GM12801 (cell line): Measurements from ENCODE around the gene MSS51.

Experiments used
- TF ChIP-seq, protein P1 (sequence below): IDR thresholded peaks from one replicate; pipeline ENCODE4 v1.5.1; 2011; ENCODE audit warnings: control low read depth; ENCODE audit not compliant: insufficient read length; ENCODE audit errors: extremely low read depth

The MSS51 gene

GRCh38 chr10:73413528-73414229 is 19.7 kb downstream of the MSS51 start, which contains the start of gene ANXA7:
TSS of gene ANXA7 (minus strand) at chr10:73414058. CDS start at chr10:73400856, 13,202 bp downstream.
- TF ChIP-seq, protein P1, sequence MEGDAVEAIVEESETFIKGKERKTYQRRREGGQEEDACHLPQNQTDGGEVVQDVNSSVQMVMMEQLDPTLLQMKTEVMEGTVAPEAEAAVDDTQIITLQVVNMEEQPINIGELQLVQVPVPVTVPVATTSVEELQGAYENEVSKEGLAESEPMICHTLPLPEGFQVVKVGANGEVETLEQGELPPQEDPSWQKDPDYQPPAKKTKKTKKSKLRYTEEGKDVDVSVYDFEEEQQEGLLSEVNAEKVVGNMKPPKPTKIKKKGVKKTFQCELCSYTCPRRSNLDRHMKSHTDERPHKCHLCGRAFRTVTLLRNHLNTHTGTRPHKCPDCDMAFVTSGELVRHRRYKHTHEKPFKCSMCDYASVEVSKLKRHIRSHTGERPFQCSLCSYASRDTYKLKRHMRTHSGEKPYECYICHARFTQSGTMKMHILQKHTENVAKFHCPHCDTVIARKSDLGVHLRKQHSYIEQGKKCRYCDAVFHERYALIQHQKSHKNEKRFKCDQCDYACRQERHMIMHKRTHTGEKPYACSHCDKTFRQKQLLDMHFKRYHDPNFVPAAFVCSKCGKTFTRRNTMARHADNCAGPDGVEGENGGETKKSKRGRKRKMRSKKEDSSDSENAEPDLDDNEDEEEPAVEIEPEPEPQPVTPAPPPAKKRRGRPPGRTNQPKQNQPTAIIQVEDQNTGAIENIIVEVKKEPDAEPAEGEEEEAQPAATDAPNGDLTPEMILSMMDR = no peak

- TF ChIP-seq, protein P1 = no peak
Measured at GRCh38 chr10:73413108-73413527, 20.2 kb downstream of the MSS51 start.

DNA sequence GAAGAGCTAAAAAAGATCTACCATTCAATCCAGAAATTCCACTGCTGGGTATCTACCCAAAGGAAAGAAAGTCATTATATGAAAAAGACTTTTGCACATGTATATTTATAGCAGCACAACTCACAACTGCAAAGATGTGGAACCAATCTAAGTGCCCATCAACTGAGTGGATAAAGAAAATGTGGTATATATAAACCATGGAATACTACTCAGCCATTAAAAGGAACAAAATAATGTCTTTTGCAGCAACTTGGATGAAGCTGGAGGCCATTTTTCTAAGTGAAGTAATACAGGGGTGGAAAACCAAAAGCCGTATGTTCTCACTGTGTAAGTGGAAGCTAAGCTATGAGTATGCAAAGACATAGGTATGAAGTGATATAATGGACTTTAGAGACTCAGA is 22.5 kb downstream of the MSS51 start:
- TF ChIP-seq, protein P1 = no peak

- TF ChIP-seq, protein P1 = no peak
Measured at GRCh38 chr10:73408978-73409521, 24.3 kb downstream of the MSS51 start.

- TF ChIP-seq, protein P1 = no peak
Measured at GRCh38 chr10:73408061-73408460, 25.3 kb downstream of the MSS51 start.

DNA sequence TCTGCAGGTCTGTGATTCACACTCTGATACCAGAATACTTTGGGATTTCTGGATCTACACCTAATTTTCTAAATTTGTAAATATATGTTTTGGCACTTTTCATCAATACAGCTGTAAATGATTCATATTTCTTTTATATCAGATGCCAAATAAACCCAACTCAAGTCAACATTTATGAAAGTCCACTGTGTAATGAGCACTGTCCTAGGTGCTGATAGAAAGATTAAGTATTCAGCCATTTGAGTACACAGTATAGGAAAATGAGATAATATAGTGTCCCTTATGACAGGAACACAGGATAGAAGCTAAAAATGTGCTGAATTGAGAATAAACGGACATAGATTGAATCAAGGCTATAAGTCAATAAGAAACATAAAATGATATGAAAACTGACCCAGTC is 25.9 kb downstream of the MSS51 start:
- TF ChIP-seq, protein P1 = no peak

DNA sequence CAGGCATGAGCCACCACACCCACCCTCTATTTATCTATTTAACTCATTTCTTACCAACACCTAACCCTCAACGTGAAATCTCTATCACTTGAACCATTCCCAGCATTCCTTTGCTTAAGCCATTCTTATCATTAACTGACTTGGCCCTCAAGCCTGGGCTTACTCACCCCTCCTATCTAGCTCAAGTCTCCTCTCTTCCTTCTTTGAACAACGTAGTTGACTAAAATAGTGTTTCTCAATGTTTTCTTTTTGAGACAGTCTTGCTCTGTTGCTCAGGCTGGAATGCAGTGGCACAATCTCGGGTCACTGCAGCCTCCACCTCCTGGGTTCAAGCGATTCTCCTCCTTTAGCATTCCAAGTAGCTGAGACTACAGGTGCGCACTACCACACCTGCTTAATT is 26.5 kb downstream of the MSS51 start:
- TF ChIP-seq, protein P1 = no peak
